Measurements from ENCODE around the gene CYP2E1.

GRCh38 chr10:133528845-133529575 lies 1.8 kb downstream of the CYP2E1 start:
- no peak for TF ChIP-seq CTCF (IDR thresholded peaks at IDR 0.05)
- TF ChIP-seq POLR2A (IDR thresholded peaks at IDR 0.05): peak in 1 of 4 donors; percentile 9
- no peak for TF ChIP-seq POLR2AphosphoS5 (IDR thresholded peaks at IDR 0.05)
- TF ChIP-seq EP300 (IDR thresholded peaks at IDR 0.05): no peak
